ENCODE measurements around the gene HTRA1.

DNA sequence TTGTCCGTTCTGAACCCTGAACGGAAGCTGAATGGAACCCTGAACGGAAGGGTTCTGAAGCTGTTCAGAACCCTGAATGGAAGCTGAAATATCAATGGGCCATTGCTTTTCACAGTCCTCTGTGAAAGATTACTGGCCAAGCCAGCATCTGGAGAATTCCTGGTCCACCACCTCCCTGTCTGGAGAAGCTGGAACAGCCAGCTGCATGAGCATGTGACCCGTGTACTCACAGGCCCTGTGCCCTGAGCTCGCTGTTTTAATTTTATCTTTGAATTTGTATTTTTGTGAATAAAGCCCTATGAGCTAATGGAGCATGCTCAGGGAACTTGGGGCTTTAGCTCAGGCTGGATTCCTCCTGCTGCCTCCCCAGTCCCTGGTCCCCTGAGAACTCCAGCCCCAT is 37.2 kb downstream of the HTRA1 start:
- TF ChIP-seq, protein P1, sequence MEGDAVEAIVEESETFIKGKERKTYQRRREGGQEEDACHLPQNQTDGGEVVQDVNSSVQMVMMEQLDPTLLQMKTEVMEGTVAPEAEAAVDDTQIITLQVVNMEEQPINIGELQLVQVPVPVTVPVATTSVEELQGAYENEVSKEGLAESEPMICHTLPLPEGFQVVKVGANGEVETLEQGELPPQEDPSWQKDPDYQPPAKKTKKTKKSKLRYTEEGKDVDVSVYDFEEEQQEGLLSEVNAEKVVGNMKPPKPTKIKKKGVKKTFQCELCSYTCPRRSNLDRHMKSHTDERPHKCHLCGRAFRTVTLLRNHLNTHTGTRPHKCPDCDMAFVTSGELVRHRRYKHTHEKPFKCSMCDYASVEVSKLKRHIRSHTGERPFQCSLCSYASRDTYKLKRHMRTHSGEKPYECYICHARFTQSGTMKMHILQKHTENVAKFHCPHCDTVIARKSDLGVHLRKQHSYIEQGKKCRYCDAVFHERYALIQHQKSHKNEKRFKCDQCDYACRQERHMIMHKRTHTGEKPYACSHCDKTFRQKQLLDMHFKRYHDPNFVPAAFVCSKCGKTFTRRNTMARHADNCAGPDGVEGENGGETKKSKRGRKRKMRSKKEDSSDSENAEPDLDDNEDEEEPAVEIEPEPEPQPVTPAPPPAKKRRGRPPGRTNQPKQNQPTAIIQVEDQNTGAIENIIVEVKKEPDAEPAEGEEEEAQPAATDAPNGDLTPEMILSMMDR (IDR thresholded peaks at IDR 0.05) = no peak
- TF ChIP-seq POLR2A (IDR thresholded peaks at IDR 0.05) = no peak
